H1 (cell line): Measurements from ENCODE around the gene ARSI. TPM values are rescaled to one million over a fixed set of nuclear protein-coding genes. Genes with fewer than 3 reads are reported as not detected.

Experiments used
- CTCF ChIA-PET: fragments of 300-600 bp; sonication (Branson Sonifier 250); formaldehyde crosslinking; loops from one replicate; lab custom pipeline; 2021; ENCODE audit not compliant: partially characterized antibody; lab: Charles Lee
- POLR2A ChIA-PET: fragments of 300-600 bp; sonication (Branson Sonifier 250); formaldehyde crosslinking; loops from one replicate; lab custom pipeline; 2021; ENCODE audit warnings: inconsistent platforms; ENCODE audit not compliant: partially characterized antibody; lab: Charles Lee
- DNase-seq, 2 experiments: peaks; one replicate each; pipeline versions ENCODE4 v3.0.0 to v3.0.0-alpha.2; 2010 to 2022; ENCODE audit warnings: low spot score in 2 of 2, low read depth in 1 of 2, mixed read lengths in 1 of 2
- FAIRE-seq: peaks from 2 replicates; lab custom pipeline; 2011; peaks lifted over from hg19 to GRCh38; lab: Jason Lieb, UNC
- H2AFZ ChIP-seq: 2 replicates; pipeline ENCODE4 v1.8.1; 2012; ENCODE audit warnings: low read length, inconsistent platforms
- H2AK5ac ChIP-seq: 2 replicates; pipeline ENCODE4 v1.6.1; 2013; ENCODE audit warnings: low read depth, low read length
- H2BK120ac ChIP-seq: replicated peaks from 2 replicates; pipeline ENCODE3; 2013; ENCODE audit warnings: low read depth, low read length, inconsistent platforms
- H2BK12ac ChIP-seq: 2 replicates; pipeline ENCODE4 v1.6.1; 2013; ENCODE audit warnings: low read depth, low read length
- H2BK15ac ChIP-seq: 2 replicates; pipeline ENCODE4 v1.6.1; 2013; ENCODE audit warnings: low read length
- H2BK20ac ChIP-seq: 2 replicates; pipeline ENCODE4 v1.6.1; 2013; ENCODE audit warnings: low read length
- H2BK5ac ChIP-seq: 2 replicates; pipeline ENCODE4 v1.6.1; 2013; ENCODE audit warnings: low read depth, low read length
- H3K14ac ChIP-seq: 2 replicates; pipeline ENCODE4 v1.6.1; 2013; ENCODE audit warnings: inconsistent platforms; ENCODE audit not compliant: insufficient read length
- H3K18ac ChIP-seq: 2 replicates; pipeline ENCODE4 v1.6.1; 2013; ENCODE audit warnings: low read length; ENCODE audit errors: extremely low read depth
- H3K23ac ChIP-seq: 2 replicates; pipeline ENCODE4 v1.6.1; 2013; ENCODE audit warnings: inconsistent platforms; ENCODE audit not compliant: insufficient read length
- H3K23me2 ChIP-seq: 2 replicates; pipeline ENCODE4 v1.6.1; 2013; ENCODE audit warnings: low read depth, low read length
- H3K27ac ChIP-seq: 2 replicates; pipeline ENCODE4 v1.6.1; 2011; ENCODE audit warnings: low read depth, low read length, inconsistent platforms
- H3K27me3 ChIP-seq, 4 experiments: replicated peaks in 1 of 4; 1 replicate in 1 of 4; 2 replicates in 3 of 4; pipeline versions ENCODE4 v1.6.1 to v1.8.1; 2011 to 2013; ENCODE audit warnings: low read length in 3 of 4, mild to moderate bottlenecking in 3 of 4, inconsistent platforms in 2 of 4, mixed read lengths in 2 of 4, moderate library complexity in 1 of 4; ENCODE audit not compliant: control insufficient read depth in 3 of 4, insufficient read depth in 3 of 4; ENCODE audit errors: extremely low read depth in 1 of 4
- H3K36me3 ChIP-seq, 4 experiments: 2 replicates each; pipeline versions ENCODE4 v1.6.1 to v1.8.1; 2011 to 2013; ENCODE audit warnings: mild to moderate bottlenecking in 4 of 4, low read length in 3 of 4, moderate library complexity in 2 of 4, control low read depth in 1 of 4, inconsistent platforms in 1 of 4; ENCODE audit not compliant: insufficient read depth in 4 of 4, control insufficient read depth in 2 of 4
- H3K4ac ChIP-seq: replicated peaks from 2 replicates; pipeline ENCODE3; 2013; ENCODE audit warnings: low read length, low read depth, mixed read lengths, inconsistent platforms; ENCODE audit not compliant: insufficient read length
- H3K4me1 ChIP-seq, 4 experiments: replicated peaks in 1 of 4; 1 replicate in 1 of 4; 2 replicates in 3 of 4; pipeline versions ENCODE4 v1.6.1 to v1.8.1; 2011 to 2013; ENCODE audit warnings: low read length in 3 of 4, inconsistent platforms in 2 of 4, mixed read lengths in 1 of 4; ENCODE audit not compliant: insufficient read depth in 4 of 4, control insufficient read depth in 3 of 4
- H3K4me2 ChIP-seq, 2 experiments: 2 replicates each; pipeline versions ENCODE4 v1.6.1 to v1.8.1; 2011 to 2013; ENCODE audit warnings: low read depth in 2 of 2, low read length in 2 of 2, control low read depth in 1 of 2, inconsistent platforms in 1 of 2, mild to moderate bottlenecking in 1 of 2; ENCODE audit not compliant: insufficient read depth in 1 of 2
- H3K4me3 ChIP-seq, 4 experiments: fragments of 200-600, 300-600 bp in 1 of 4; sonication (generic), shearing (Covaris generic), sonication (Bioruptor Twin) in 1 of 4; 2 replicates each; pipeline versions ENCODE4 v1.5.1 to v1.8.1; 2011 to 2016; ENCODE audit warnings: low read length in 4 of 4, low read depth in 3 of 4, control low read depth in 2 of 4, inconsistent platforms in 2 of 4, mild to moderate bottlenecking in 2 of 4, mixed read lengths in 1 of 4, moderate library complexity in 1 of 4; ENCODE audit not compliant: insufficient read depth in 2 of 4; ENCODE audit errors: extremely low read depth in 1 of 4
- H3K56ac ChIP-seq: replicated peaks from 2 replicates; pipeline ENCODE3; 2013; ENCODE audit warnings: low read depth, mild to moderate bottlenecking, mixed read lengths, low read length, inconsistent platforms; ENCODE audit not compliant: insufficient read length
- H3K79me1 ChIP-seq: 2 replicates; pipeline ENCODE4 v1.6.1; 2013; ENCODE audit warnings: low read depth, low read length, control low read depth
- H3K79me2 ChIP-seq, 2 experiments: 2 replicates each; pipeline versions ENCODE4 v1.6.1 to v1.8.1; 2012 to 2013; ENCODE audit warnings: low read length in 2 of 2, mild to moderate bottlenecking in 2 of 2, inconsistent platforms in 1 of 2; ENCODE audit not compliant: insufficient read depth in 2 of 2, control insufficient read depth in 1 of 2
- H3K9ac ChIP-seq, 4 experiments: replicated peaks in 1 of 4; 1 replicate in 1 of 4; 2 replicates in 3 of 4; pipeline versions ENCODE4 v1.6.1 to v1.8.1; 2011 to 2013; ENCODE audit warnings: low read depth in 3 of 4, low read length in 3 of 4, control low read depth in 2 of 4, mild to moderate bottlenecking in 2 of 4, moderate library complexity in 2 of 4, inconsistent platforms in 1 of 4; ENCODE audit errors: extremely low read depth in 1 of 4
- H3K9me3 ChIP-seq, 2 experiments: 2 replicates each; pipeline versions ENCODE4 v1.6.1 to v1.8.1; 2012 to 2013; ENCODE audit warnings: mild to moderate bottlenecking in 2 of 2, moderate library complexity in 2 of 2, control low read depth in 1 of 2, inconsistent platforms in 1 of 2, low read depth in 1 of 2, low read length in 1 of 2, mixed read lengths in 1 of 2; ENCODE audit not compliant: insufficient read depth in 2 of 2
- H4K20me1 ChIP-seq, 2 experiments: replicated peaks in 1 of 2; 2 replicates each; pipeline versions ENCODE3 to v1.8.1; 2011 to 2013; ENCODE audit warnings: inconsistent platforms in 2 of 2, low read length in 2 of 2, mild to moderate bottlenecking in 1 of 2; ENCODE audit not compliant: insufficient read depth in 2 of 2, control insufficient read depth in 1 of 2
- H4K5ac ChIP-seq: 2 replicates; pipeline ENCODE4 v1.6.1; 2013; ENCODE audit warnings: low read length, low read depth, mixed read lengths, inconsistent platforms; ENCODE audit not compliant: insufficient read length
- H4K8ac ChIP-seq: 2 replicates; pipeline ENCODE4 v1.8.0; 2013; ENCODE audit warnings: mild to moderate bottlenecking, moderate library complexity, low read length, inconsistent platforms; ENCODE audit not compliant: insufficient read depth; ENCODE audit errors: extremely low read depth
- H4K91ac ChIP-seq: replicated peaks from 2 replicates; pipeline ENCODE3; 2013; ENCODE audit warnings: low read length, mixed read lengths, inconsistent platforms; ENCODE audit not compliant: insufficient read length
- ASH2L ChIP-seq: fragments of 200-600, 300-600 bp; sonication (generic); IDR thresholded peaks from one replicate; pipeline ENCODE4 v1.7.1; 2017; ENCODE audit warnings: low read length
- BRCA1 ChIP-seq: IDR thresholded peaks from 2 replicates; pipeline ENCODE4 v1.6.1; 2012; ENCODE audit warnings: low read depth, low read length, improper control_type of control experiment
- GTF2F1 ChIP-seq: IDR thresholded peaks from 2 replicates; pipeline ENCODE4 v1.6.1; 2012; ENCODE audit warnings: low read depth, low read length, improper control_type of control experiment, borderline replicate concordance
- KDM1A ChIP-seq: fragments of 200-600, 300-600 bp; sonication (generic); IDR thresholded peaks from 2 replicates; pipeline ENCODE4 v1.7.1; 2016; ENCODE audit warnings: mild to moderate bottlenecking, low read length, borderline replicate concordance
- RNF2 ChIP-seq: fragments of 200-900, 300-1000 bp; sonication (generic); IDR thresholded peaks from 2 replicates; pipeline ENCODE4 v1.7.1; 2016; ENCODE audit warnings: borderline replicate concordance, low read depth, mild to moderate bottlenecking, antibody characterized with exemption, low read length; ENCODE audit not compliant: poor library complexity, severe bottlenecking; ENCODE audit errors: missing control alignments
- SAP30 ChIP-seq: fragments of 300-600 bp; sonication (generic); IDR thresholded peaks from 2 replicates; pipeline ENCODE4 v1.7.1; 2012; ENCODE audit warnings: low read length, moderate library complexity, mild to moderate bottlenecking, inconsistent platforms; ENCODE audit not compliant: insufficient read depth, insufficient replicate concordance
- WGBS, 2 experiments: shearing (Covaris generic) in 1 of 2; methylation state at CpG; one replicate each; pipeline versions ENCODE4 v1.1.6 to v1.1.7; 2013 to 2015; ENCODE audit warnings: low lambda C conversion rate in 2 of 2, mixed read lengths in 2 of 2, inconsistent platforms in 1 of 2, low coverage in 1 of 2, missing lambda C conversion rate in 1 of 2; ENCODE audit not compliant: insufficient replicate concordance in 2 of 2, insufficient coverage in 1 of 2, insufficient read length in 1 of 2; ENCODE audit errors: extremely low coverage in 1 of 2, missing lambda C conversion rate in 1 of 2; 5-methylcytosine and 5-hydroxymethylcytosine counted together
- polyA plus RNA-seq, 7 experiments: library from polyadenylated mRNA; depleted of rRNA in 3 of 7; stranded (reverse) in 5 of 7; unstranded in 2 of 7; fragments of >200 nt in 5 of 7; fragments of 200-250 nt in 2 of 7; gene quantifications; 1 replicate in 5 of 7; 2 replicates in 1 of 7; 4 replicates in 1 of 7; pipeline versions ENCODE4 v1.2.1 to v1.2.3, GENCODE V29; 2011 to 2013; ENCODE audit warnings: missing spikeins in 2 of 7, mixed read lengths in 2 of 7
- total RNA-seq: library from RNA; stranded (reverse); fragmentation: NEBNext Ultra II Directional; extraction: Animal tissue kit (Norgen Biotek cat#: 25700); gene quantifications from 2 replicates; pipeline ENCODE4 v1.2.1, GENCODE V29; 2021
- TF ChIP-seq, protein P1 (sequence below): IDR thresholded peaks from 2 replicates; pipeline ENCODE4 v1.6.1; 2012; ENCODE audit warnings: inconsistent platforms

Gene ARSI
- total and polyA plus RNA-seq, 2 of the 8 experiments (the other 6 are each of a cell fraction or from before 2014, with no cell fraction given) = 4.5 to 6.7 TPM

GRCh38 chr5:150271923-150272322, 30.8 kb downstream of the ARSI start:
- Histone ChIP-seq H3K4me1 (peaks cover 0 to 12% (median under 1%) of the 10 kb centered on the region in 4 experiments; a peak in 3 of 7 replicates), H2AFZ (no peak overlapping the region), H3K4ac (no peak overlapping the region), H3K9me3 (no peaks in the 10 kb centered on the region), H3K4me3 (no peak overlapping the region), H3K27ac (no peak overlapping the region), H4K8ac (no peak overlapping the region), H3K36me3 (no peaks in the 10 kb centered on the region), H4K20me1 (no peaks in the 10 kb centered on the region), H3K14ac (no peak overlapping the region), H4K91ac (no peak overlapping the region), H2BK12ac (no peak overlapping the region), H2AK5ac (no peak overlapping the region), H3K79me2 (no peaks in the 10 kb centered on the region), H2BK15ac (no peak overlapping the region), H3K9ac (no peak overlapping the region), H3K23me2 (0 out of 2 replicates have a peak, but pooled peaks cover 2% of the 10 kb centered on the region), H3K27me3 (no peaks in the 10 kb centered on the region; a peak in 1 of 7 replicates), H3K4me2 (no peak overlapping the region), H2BK120ac (no peak overlapping the region), H3K79me1 (no peaks in the 10 kb centered on the region), H3K18ac (no peak overlapping the region), H4K5ac (no peak overlapping the region), H2BK5ac (no peak overlapping the region), H2BK20ac (no peak overlapping the region), H3K56ac (no peak overlapping the region), H3K23ac (no peak overlapping the region)
- 89% methylated on average over 5 of the region's 5 CpGs; no CpG with 5 or more reads in 1 of the 2 experiments for WGBS, 2 experiments
- CTCF ChIA-PET = interaction anchor here (0.7 to 2.9 kb wide), 13 partner anchors 10 to 209 kb away, joined by 3 to 16 read pairs (median 4); no protein-coding TSS in a partner anchor
- TF ChIP-seq BRCA1 (no peak), KDM1A (no peak), RNF2 (no peak), GTF2F1 (no peak), SAP30 (no peak), ASH2L (no peak)
- TF ChIP-seq, protein P1, sequence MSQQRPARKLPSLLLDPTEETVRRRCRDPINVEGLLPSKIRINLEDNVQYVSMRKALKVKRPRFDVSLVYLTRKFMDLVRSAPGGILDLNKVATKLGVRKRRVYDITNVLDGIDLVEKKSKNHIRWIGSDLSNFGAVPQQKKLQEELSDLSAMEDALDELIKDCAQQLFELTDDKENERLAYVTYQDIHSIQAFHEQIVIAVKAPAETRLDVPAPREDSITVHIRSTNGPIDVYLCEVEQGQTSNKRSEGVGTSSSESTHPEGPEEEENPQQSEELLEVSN = no peak
- POLR2A ChIA-PET = interaction anchor here (1.5 to 2.2 kb wide), 2 partner anchors 32 to 78 kb away, joined by 3 to 7 read pairs; no protein-coding TSS in a partner anchor
- no peak for FAIRE-seq
- no peak for DNase-seq
